ENCODE measurements around the gene SCARB1.

The SCARB1 gene

GRCh38 chr12:124856132-124856841, 7.4 kb downstream of the SCARB1 start:
- Histone ChIP-seq H3K36me3 (ENCODE audit: control insufficient read depth in 2 of 2, insufficient read depth in 1 of 2, low read length in 2 of 2) (peaks cover 5 to 22% of the 10 kb centered on the region in 2 experiments; a peak in 2 of 3 replicates), H3K4me3 (ENCODE audit: low read depth, low read length) (no peak overlapping the region), H3K4me1 (ENCODE audit: control insufficient read depth, insufficient read depth, low read length) (no peaks in the 10 kb centered on the region; the same call in 1 of the 2 replicates), H3K9me3 (ENCODE audit: control insufficient read depth, insufficient read depth, low read depth, low read length) (no peaks in the 10 kb centered on the region), H3K27ac (ENCODE audit: extremely low read depth, low read depth, low read length) (no peak overlapping the region)
- TF ChIP-seq ZNF404 (tag by site-specific recombination; IDR thresholded peaks at IDR 0.05) = no peak
- 0 out of 2 replicates have a peak, but pooled peaks have one; percentile 7 for TF ChIP-seq ZIC2 (tag by site-specific recombination; IDR thresholded peaks at IDR 0.05)
- no peak for TF ChIP-seq ZNF561 (tag by site-specific recombination; IDR thresholded peaks at IDR 0.05; ENCODE audit: borderline replicate concordance)
- CTCF ChIA-PET = interaction anchor here (1.3 kb wide), 1 partner anchor 23 kb away, joined by 4 read pairs; no protein-coding TSS in a partner anchor
- POLR2A ChIA-PET = no interaction called here

GRCh38 chr12:124855275-124855957, 8.2 kb downstream of the SCARB1 start:
- no peak overlapping the region for H3K27ac ChIP-seq (ENCODE audit: extremely low read depth, low read depth, low read length)
- H3K4me3 ChIP-seq (ENCODE audit: low read depth, low read length) = no peak overlapping the region
- H3K9me3 ChIP-seq (ENCODE audit: control insufficient read depth, insufficient read depth, low read depth, low read length) = no peaks in the 10 kb centered on the region
- H3K4me1 ChIP-seq (ENCODE audit: control insufficient read depth, insufficient read depth, low read length) = no peaks in the 10 kb centered on the region
- H3K36me3 ChIP-seq (ENCODE audit: control insufficient read depth in 2 of 2, insufficient read depth in 1 of 2, low read length in 2 of 2) = peaks cover 5 to 20% of the 10 kb centered on the region in 2 experiments; a peak in 2 of 3 replicates
- no peak for TF ChIP-seq KLF10 (tag by site-specific recombination; IDR thresholded peaks at IDR 0.05)
- ChIA-PET POLR2A (no interaction called here), CTCF (interaction anchor here (0.9 to 1.1 kb wide), 2 partner anchors 11 to 81 kb away, joined by 3 to 5 read pairs; no protein-coding TSS in a partner anchor)

- no peak for TF ChIP-seq ZNF16 (tag by site-specific recombination; IDR thresholded peaks at IDR 0.05; ENCODE audit: low read depth)
- no peak for TF ChIP-seq ZNF677 (tag by site-specific recombination; IDR thresholded peaks at IDR 0.05)
- TF ChIP-seq ZNF248 (tag by site-specific recombination; IDR thresholded peaks at IDR 0.05) = no peak
- ChIA-PET CTCF (interaction anchor here (0.9 to 1.1 kb wide), 2 partner anchors 11 to 80 kb away, joined by 3 to 5 read pairs; no protein-coding TSS in a partner anchor), POLR2A (no interaction called here)
- peaks cover 0 to 13% of the 10 kb centered on the region in 2 experiments; a peak in 2 of 3 replicates for H3K36me3 ChIP-seq (ENCODE audit: control insufficient read depth in 2 of 2, insufficient read depth in 1 of 2, low read length in 2 of 2)
- H3K4me1 ChIP-seq (ENCODE audit: control insufficient read depth, insufficient read depth, low read length) = no peaks in the 10 kb centered on the region
- H3K9me3 ChIP-seq (ENCODE audit: control insufficient read depth, insufficient read depth, low read depth, low read length) = no peaks in the 10 kb centered on the region
- H3K27ac ChIP-seq (ENCODE audit: extremely low read depth, low read depth, low read length) = no peak overlapping the region
- no peak overlapping the region for H3K4me3 ChIP-seq (ENCODE audit: low read depth, low read length)
Observed at GRCh38 chr12:124854637-124855184, 9.0 kb downstream of the SCARB1 start.

- CTCF ChIA-PET = interaction anchor here (1.1 kb wide), 1 partner anchor 79 kb away, joined by 5 read pairs; no protein-coding TSS in a partner anchor
Observed at GRCh38 chr12:124853781-124854636, 9.7 kb downstream of the SCARB1 start.

More at GRCh38 chr12:124853781-124854636, 9.7 kb downstream of the SCARB1 start:
- Histone ChIP-seq H3K27ac (ENCODE audit: extremely low read depth, low read depth, low read length) (no peak overlapping the region), H3K9me3 (ENCODE audit: control insufficient read depth, insufficient read depth, low read depth, low read length) (no peaks in the 10 kb centered on the region), H3K4me3 (ENCODE audit: low read depth, low read length) (no peak overlapping the region), H3K36me3 (ENCODE audit: control insufficient read depth in 2 of 2, insufficient read depth in 1 of 2, low read length in 2 of 2) (peaks cover 0 to 12% of the 10 kb centered on the region in 2 experiments; a peak in 2 of 3 replicates), H3K4me1 (ENCODE audit: control insufficient read depth, insufficient read depth, low read length) (no peaks in the 10 kb centered on the region)
- no peak for TF ChIP-seq SETDB1 (IDR thresholded peaks at IDR 0.05; ENCODE audit: insufficient read length, low read length)
- TF ChIP-seq ZNF26 (tag by site-specific recombination; IDR thresholded peaks at IDR 0.05) = peak; percentile 68; the same call in 1 of the 2 replicates
- POLR2A ChIA-PET = interaction anchor here (0.7 kb wide), 1 partner anchor 32 kb away, joined by 10 read pairs; no protein-coding TSS in a partner anchor
